Measurements from ENCODE around the gene FAM171A2. TPM values are rescaled to one million over a fixed set of nuclear protein-coding genes. Genes with fewer than 3 reads are reported as not detected.

The FAM171A2 gene
- total and polyA plus RNA-seq, 8 donors, result 0.30 to 5.4 (median 0.31) TPM; not detected in 3

DNA sequence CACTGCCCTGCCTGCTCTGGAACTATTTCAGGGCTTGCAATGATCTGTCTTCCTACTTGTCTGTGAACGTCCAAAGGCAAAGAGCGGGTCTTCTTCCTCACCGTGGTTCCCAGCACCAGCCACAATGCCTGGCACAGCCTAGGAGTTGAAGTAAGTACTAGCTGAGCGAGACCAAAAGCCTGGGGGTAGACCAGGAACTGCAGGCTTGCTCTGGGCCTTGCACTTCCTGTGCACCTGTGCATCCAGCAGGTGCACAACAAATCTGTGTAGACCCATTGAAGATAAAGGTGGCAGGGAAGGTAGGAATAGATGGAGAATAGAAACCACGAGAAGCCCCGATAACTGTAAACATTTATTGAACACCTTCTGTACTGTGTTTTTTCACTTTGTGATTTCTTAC is 4.6 kb downstream of the FAM171A2 start:
- intact Hi-C loops (cut with DNase I; ENCODE audit: low total_unique reads), result no loop called here
- peaks cover 17 to 38% (median 30%) of the 10 kb centered on the region in 4 donors for H3K4me1 ChIP-seq
- H3K9me3 ChIP-seq, result no peaks in the 10 kb centered on the region
- H3K36me3 ChIP-seq, result no peaks in the 10 kb centered on the region
- H3K27me3 ChIP-seq, result peaks cover 0 to 52% (median 15%) of the 10 kb centered on the region in 3 donors
- no peak overlapping the region for H3K4me3 ChIP-seq
- 72 to 79% (median 75%) methylated on average over 6 of the region's 6 CpGs for WGBS, 5 donors
- H3K27ac ChIP-seq, result no peak overlapping the region
- DNase-seq, result no peak
- TF ChIP-seq POLR2A (IDR thresholded peaks at IDR 0.05) (no peak), POLR2AphosphoS5 (IDR thresholded peaks at IDR 0.05) (no peak)

DNA sequence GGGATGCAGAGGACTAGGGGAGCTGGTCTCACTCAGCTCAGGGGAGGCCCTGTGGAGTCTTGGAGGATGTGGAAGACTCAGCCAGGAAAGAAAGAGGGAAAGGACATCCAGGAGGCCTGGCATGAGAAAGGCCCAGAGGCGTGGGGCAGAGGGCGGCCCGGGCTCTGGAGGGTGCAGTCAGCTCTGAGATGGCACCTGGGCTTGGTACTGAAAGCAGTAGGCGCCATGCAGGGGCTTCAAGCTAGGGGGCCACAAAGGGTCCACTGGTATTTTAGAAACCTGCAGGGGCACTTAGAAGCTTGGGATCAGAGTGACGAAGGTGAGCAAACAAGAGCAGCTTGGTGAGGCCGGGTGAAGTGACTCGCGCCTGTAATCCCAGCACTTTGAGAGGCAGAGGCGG is 5.6 kb downstream of the FAM171A2 start:
- no peak overlapping the region for H3K4me3 ChIP-seq
- 78 to 90% (median 86%) methylated on average over 9 of the region's 9 CpGs for WGBS, 5 donors
- no peak overlapping the region for H3K27ac ChIP-seq
- no peak for TF ChIP-seq POLR2A (IDR thresholded peaks at IDR 0.05)
- TF ChIP-seq POLR2AphosphoS5 (IDR thresholded peaks at IDR 0.05), result no peak
- TF ChIP-seq, protein P1, sequence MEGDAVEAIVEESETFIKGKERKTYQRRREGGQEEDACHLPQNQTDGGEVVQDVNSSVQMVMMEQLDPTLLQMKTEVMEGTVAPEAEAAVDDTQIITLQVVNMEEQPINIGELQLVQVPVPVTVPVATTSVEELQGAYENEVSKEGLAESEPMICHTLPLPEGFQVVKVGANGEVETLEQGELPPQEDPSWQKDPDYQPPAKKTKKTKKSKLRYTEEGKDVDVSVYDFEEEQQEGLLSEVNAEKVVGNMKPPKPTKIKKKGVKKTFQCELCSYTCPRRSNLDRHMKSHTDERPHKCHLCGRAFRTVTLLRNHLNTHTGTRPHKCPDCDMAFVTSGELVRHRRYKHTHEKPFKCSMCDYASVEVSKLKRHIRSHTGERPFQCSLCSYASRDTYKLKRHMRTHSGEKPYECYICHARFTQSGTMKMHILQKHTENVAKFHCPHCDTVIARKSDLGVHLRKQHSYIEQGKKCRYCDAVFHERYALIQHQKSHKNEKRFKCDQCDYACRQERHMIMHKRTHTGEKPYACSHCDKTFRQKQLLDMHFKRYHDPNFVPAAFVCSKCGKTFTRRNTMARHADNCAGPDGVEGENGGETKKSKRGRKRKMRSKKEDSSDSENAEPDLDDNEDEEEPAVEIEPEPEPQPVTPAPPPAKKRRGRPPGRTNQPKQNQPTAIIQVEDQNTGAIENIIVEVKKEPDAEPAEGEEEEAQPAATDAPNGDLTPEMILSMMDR (IDR thresholded peaks at IDR 0.05), result no peak
- TF ChIP-seq EP300 (IDR thresholded peaks at IDR 0.05), result no peak
- H3K4me1 ChIP-seq, result peaks cover 12 to 35% (median 25%) of the 10 kb centered on the region in 4 donors
- H3K9me3 ChIP-seq, result no peaks in the 10 kb centered on the region
- intact Hi-C loops (cut with DNase I; ENCODE audit: low total_unique reads), result no loop called here
- H3K36me3 ChIP-seq, result peaks cover 1 to 3% (median 2%) of the 10 kb centered on the region in 4 donors
- no peak for DNase-seq
- H3K27me3 ChIP-seq, result peaks cover 0 to 44% (median 10%) of the 10 kb centered on the region in 3 donors

DNA sequence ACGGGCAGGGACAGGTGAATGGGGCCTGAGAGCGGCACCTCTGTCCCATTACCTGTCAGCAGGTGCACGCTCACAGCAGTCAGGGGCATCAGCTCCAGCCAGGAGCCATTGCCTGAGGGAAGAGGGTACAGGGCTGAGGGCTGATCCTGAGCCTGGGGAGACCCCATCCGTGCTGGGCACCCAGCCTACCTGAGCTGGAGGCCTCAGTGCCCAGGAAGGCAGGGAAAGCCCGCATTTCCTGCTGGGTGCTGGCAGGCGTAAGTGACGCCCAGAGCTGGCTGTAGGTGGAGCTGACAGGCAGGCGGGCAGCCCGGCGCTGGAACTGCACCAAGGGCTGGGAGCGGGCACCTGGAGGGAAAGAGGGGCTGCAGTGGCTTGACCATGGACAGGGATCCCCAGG is 7.4 kb downstream of the FAM171A2 start:
- TF ChIP-seq EP300 (IDR thresholded peaks at IDR 0.05), result no peak
- TF ChIP-seq, protein P1 (IDR thresholded peaks at IDR 0.05), result no peak
- TF ChIP-seq POLR2AphosphoS5 (IDR thresholded peaks at IDR 0.05), result no peak
- TF ChIP-seq POLR2A (IDR thresholded peaks at IDR 0.05), result no peak
- Histone ChIP-seq H3K9me3 (no peaks in the 10 kb centered on the region), H3K27ac (no peak overlapping the region), H3K27me3 (peaks cover 0 to 25% (median 0%) of the 10 kb centered on the region in 3 donors), H3K4me3 (no peak overlapping the region), H3K36me3 (peaks cover 20 to 21% (median 20%) of the 10 kb centered on the region in 4 donors), H3K4me1 (peaks cover 5 to 20% (median 10%) of the 10 kb centered on the region in 4 donors)
- WGBS, 5 donors, result 54 to 69% (median 54%) methylated on average over 8 to 11 of the region's 11 CpGs
- intact Hi-C loops (cut with DNase I; ENCODE audit: low total_unique reads), result no loop called here
- peak in 1 of 2 donors; percentile 43 for DNase-seq

DNA sequence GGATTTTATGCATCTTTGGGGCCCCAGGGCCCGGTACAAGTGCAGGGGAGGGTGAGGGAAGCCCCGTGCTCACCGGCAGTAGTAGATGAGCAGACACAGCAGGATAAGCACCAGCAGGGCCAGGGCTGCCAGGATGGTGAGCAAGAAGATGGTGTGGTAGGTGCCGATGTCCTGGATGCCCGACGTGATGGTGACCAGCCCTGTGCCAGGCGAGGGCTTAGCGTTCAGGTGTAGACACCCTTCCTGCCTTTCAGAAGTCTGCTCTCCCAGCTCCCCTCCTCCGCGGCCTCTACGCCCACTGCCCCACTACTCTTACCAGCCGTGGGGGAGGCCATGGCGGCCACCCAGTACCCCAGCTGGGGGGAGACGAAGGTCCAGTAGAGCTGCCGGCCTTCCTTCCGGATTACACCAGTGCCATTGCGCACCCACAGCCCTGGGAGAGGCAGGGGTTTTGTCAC is 8.0 kb downstream of the FAM171A2 start:
- H3K4me3 ChIP-seq, result no peak overlapping the region
- TF ChIP-seq EP300 (IDR thresholded peaks at IDR 0.05), result no peak
- TF ChIP-seq, protein P1 (IDR thresholded peaks at IDR 0.05), result no peak
- no peak for TF ChIP-seq POLR2A (IDR thresholded peaks at IDR 0.05)
- TF ChIP-seq POLR2AphosphoS5 (IDR thresholded peaks at IDR 0.05), result no peak
- WGBS, 5 donors, result 84 to 93% (median 86%) methylated on average over 15 to 17 of the region's 17 CpGs
- peaks cover 25 to 27% (median 26%) of the 10 kb centered on the region in 4 donors for H3K36me3 ChIP-seq
- no peak for DNase-seq
- H3K27me3 ChIP-seq, result peaks cover 0 to 20% (median 0%) of the 10 kb centered on the region in 3 donors
- intact Hi-C loops (cut with DNase I; ENCODE audit: low total_unique reads), result no loop called here
- no peaks in the 10 kb centered on the region for H3K9me3 ChIP-seq
- H3K27ac ChIP-seq, result no peak overlapping the region
- H3K4me1 ChIP-seq, result peaks cover 0 to 14% (median 8%) of the 10 kb centered on the region in 4 donors

Data from stomach (tissue), 9 donors.